Astrocyte (in vitro differentiated cells and primary cell): ENCODE results near the gene KCNH8.

Experiments
- CTCF ChIP-seq: IDR thresholded peaks from 2 replicates; pipeline ENCODE4 v1.5.1; 2011; ENCODE audit warnings: low read depth, mild to moderate bottlenecking, inconsistent platforms, low read length, moderate library complexity; ENCODE audit not compliant: insufficient read depth
- EZH2 ChIP-seq: IDR thresholded peaks from 2 replicates; pipeline ENCODE4 v1.6.1; 2012; ENCODE audit warnings: mild to moderate bottlenecking, low read length, inconsistent platforms; ENCODE audit not compliant: insufficient read depth

- TF ChIP-seq CTCF, result no peak
- TF ChIP-seq EZH2, result no peak
Observed at GRCh38 chr3:19446687-19447086, 298.4 kb downstream of the KCNH8 start.
